A549 (cell line): ENCODE measurements around the gene CRK. TPM values are rescaled to one million over a fixed set of nuclear protein-coding genes. Genes with fewer than 3 reads are reported as not detected.

Experiments used
- ATAC-seq, 2 experiments: fragments of 200-7000 bp in 1 of 2; fragments of >200 bp in 1 of 2; cut with Nextera tagmentation in 1 of 2; cut with Tn5 transposase in 1 of 2; 3 replicates each; pipeline versions ENCODE4 v1.8.0 to v1.9.1; 2018 to 2020; ENCODE audit warnings: mild to moderate bottlenecking in 1 of 2, moderate library complexity in 1 of 2
- CTCF ChIA-PET: fragments of 300-600 bp; sonication (Branson Sonifier 250); formaldehyde crosslinking; extraction: SDS; loops from one replicate; lab custom pipeline; 2021; ENCODE audit warnings: antibody characterized with exemption, inconsistent platforms; lab: Yijun Ruan, JAX
- POLR2A ChIA-PET: fragments of 350-600 bp; formaldehyde crosslinking; extraction: SDS; loops from one replicate; lab custom pipeline; 2021; ENCODE audit warnings: antibody characterized with exemption, inconsistent platforms; lab: Yijun Ruan, JAX
- DNase-seq, 2 experiments: peaks; one replicate each; pipeline versions ENCODE4 v3.0.0 to v3.0.0-alpha.2; 2011 to 2016; ENCODE audit warnings: low read depth in 1 of 2, low spot score in 1 of 2
- FAIRE-seq: peaks from 2 replicates; lab custom pipeline; 2011; peaks lifted over from hg19 to GRCh38; lab: Jason Lieb, UNC
- H3K27ac ChIP-seq, 2 experiments: fragments of >200 bp; sonication (Bioruptor Twin); formaldehyde crosslinking; 3 replicates each; pipeline ENCODE4 v1.5.1; 2016 to 2017
- H3K4me1 ChIP-seq: fragments of >200 bp; sonication (Bioruptor Twin); formaldehyde crosslinking; 3 replicates; pipeline ENCODE4 v1.6.1; 2016
- H3K4me2 ChIP-seq: fragments of >200 bp; sonication (Bioruptor Twin); formaldehyde crosslinking; 3 replicates; pipeline ENCODE4 v1.6.1; 2016
- H3K4me3 ChIP-seq: fragments of >200 bp; sonication (Bioruptor Twin); formaldehyde crosslinking; 3 replicates; pipeline ENCODE4 v1.5.1; 2016
- H3K9me3 ChIP-seq: fragments of >200 bp; sonication (Bioruptor Twin); formaldehyde crosslinking; 3 replicates; pipeline ENCODE4 v1.6.1; 2016
- CBX8 ChIP-seq: fragments of 200-600 bp; sonication (generic); IDR thresholded peaks from 2 replicates; pipeline ENCODE4 v1.6.1; 2016
- CEBPB ChIP-seq, 2 experiments: fragments of >200 bp in 1 of 2; sonication (Bioruptor Twin) in 1 of 2; formaldehyde crosslinking in 1 of 2; IDR thresholded peaks; 2 replicates each; pipeline ENCODE4 v1.6.1; 2012 to 2016
- E2F6 ChIP-seq: IDR thresholded peaks from 2 replicates; pipeline ENCODE4 v1.6.1; 2012; ENCODE audit warnings: low read depth, borderline replicate concordance
- EHF ChIP-seq: fragments of 250-450 bp; sonication (Bioruptor Pico); IDR thresholded peaks from 2 replicates; pipeline ENCODE4 v1.5.0; 2020; ENCODE audit warnings: mild to moderate bottlenecking
- EP300 ChIP-seq, 2 experiments: fragments of >200 bp; sonication (Bioruptor Twin); formaldehyde crosslinking; IDR thresholded peaks; 2 replicates in 1 of 2; 3 replicates in 1 of 2; pipeline ENCODE4 v1.6.1; 2016 to 2017
- ESRRA ChIP-seq: fragments of 150-350 bp; IDR thresholded peaks from 2 replicates; pipeline ENCODE4 v1.6.1; 2014; ENCODE audit warnings: mild to moderate bottlenecking, low read length, borderline replicate concordance
- FOXS1 ChIP-seq: fragments of 250-450 bp; sonication (Bioruptor Pico); IDR thresholded peaks from 2 replicates; pipeline ENCODE4 v1.5.0; 2020; ENCODE audit warnings: mild to moderate bottlenecking, moderate library complexity
- GATA3 ChIP-seq: IDR thresholded peaks from 2 replicates; pipeline ENCODE4 v1.6.1; 2012; ENCODE audit warnings: borderline replicate concordance
- HDAC2 ChIP-seq: fragments of 200-600 bp; sonication (generic); IDR thresholded peaks from 2 replicates; pipeline ENCODE4 v1.6.1; 2016
- HES2 ChIP-seq: fragments of >200 bp; sonication (Bioruptor Twin); formaldehyde crosslinking; IDR thresholded peaks from 2 replicates; pipeline ENCODE4 v1.6.1; 2016
- HOXB13 ChIP-seq: fragments of 250-450 bp; sonication (Bioruptor Pico); IDR thresholded peaks from 2 replicates; pipeline ENCODE4 v1.5.0; 2020; ENCODE audit warnings: low read depth, mild to moderate bottlenecking, moderate library complexity
- HOXB5 ChIP-seq: fragments of 250-450 bp; sonication (Bioruptor Pico); IDR thresholded peaks from 2 replicates; pipeline ENCODE4 v1.5.0; 2020; ENCODE audit warnings: mild to moderate bottlenecking, moderate library complexity
- JUN ChIP-seq, 2 experiments: fragments of >200 bp; sonication (Bioruptor Twin); formaldehyde crosslinking; IDR thresholded peaks; 2 replicates in 1 of 2; 3 replicates in 1 of 2; pipeline ENCODE4 v1.6.1; 2016 to 2017
- JUNB ChIP-seq: fragments of >200 bp; sonication (Bioruptor Twin); formaldehyde crosslinking; IDR thresholded peaks from 2 replicates; pipeline ENCODE4 v1.6.1; 2016
- KDM1A ChIP-seq: fragments of 200-600 bp; sonication (generic); IDR thresholded peaks from 2 replicates; pipeline ENCODE4 v1.6.1; 2016; ENCODE audit warnings: low read depth, mild to moderate bottlenecking
- MAFK ChIP-seq: fragments of 450-650 bp; IDR thresholded peaks from 2 replicates; pipeline ENCODE4 v1.6.1; 2014; ENCODE audit not compliant: partially characterized antibody
- MAZ ChIP-seq: fragments of 150-350 bp; IDR thresholded peaks from 2 replicates; pipeline ENCODE4 v1.6.1; 2014; ENCODE audit warnings: antibody characterized with exemption, low read depth, low read length, borderline replicate concordance
- MYC ChIP-seq: IDR thresholded peaks from 2 replicates; pipeline ENCODE4 v1.6.1; 2012; ENCODE audit warnings: mild to moderate bottlenecking, inconsistent platforms, low read length, improper control_type of control experiment, borderline replicate concordance
- NR3C1 ChIP-seq: fragments of >200 bp; sonication (Bioruptor Twin); formaldehyde crosslinking; IDR thresholded peaks from 3 replicates; pipeline ENCODE4 v1.6.1; 2017
- PHF8 ChIP-seq: fragments of 200-600 bp; sonication (generic); IDR thresholded peaks from 2 replicates; pipeline ENCODE4 v1.6.1; 2016; ENCODE audit warnings: low read depth, mild to moderate bottlenecking, antibody characterized with exemption, moderate library complexity, borderline replicate concordance
- POLR2A ChIP-seq: IDR thresholded peaks from 2 replicates; pipeline ENCODE4 v1.6.1; 2012; ENCODE audit warnings: mild to moderate bottlenecking, low read length
- RAD21 ChIP-seq, 2 experiments: fragments of >200 bp in 1 of 2; sonication (Bioruptor Twin) in 1 of 2; formaldehyde crosslinking in 1 of 2; IDR thresholded peaks in 1 of 2; conservative IDR thresholded peaks in 1 of 2; 2 replicates in 1 of 2; 3 replicates in 1 of 2; pipeline ENCODE4 v1.6.1; 2012 to 2018; ENCODE audit warnings: inconsistent platforms in 1 of 2
- SREBF2 ChIP-seq: fragments of 450-650 bp; IDR thresholded peaks from 2 replicates; pipeline ENCODE4 v1.6.1; 2014; ENCODE audit warnings: mild to moderate bottlenecking, moderate library complexity
- TP53 ChIP-seq: fragments of 250-450 bp; sonication (Bioruptor Pico); IDR thresholded peaks from 2 replicates; pipeline ENCODE4 v1.5.0; 2021; ENCODE audit warnings: mild to moderate bottlenecking, moderate library complexity
- USF2 ChIP-seq: fragments of 450-650 bp; IDR thresholded peaks from 2 replicates; pipeline ENCODE4 v1.6.1; 2014; ENCODE audit warnings: antibody characterized with exemption
- ZNF302 ChIP-seq: fragments of 250-450 bp; sonication (Bioruptor Pico); IDR thresholded peaks from 2 replicates; pipeline ENCODE4 v1.9.0; 2021; ENCODE audit warnings: inconsistent platforms, mild to moderate bottlenecking, moderate library complexity
- WGBS: methylation state at CpG from one replicate; pipeline ENCODE4 v1.1.6; 2017; ENCODE audit errors: missing lambda C conversion rate; 5-methylcytosine and 5-hydroxymethylcytosine counted together
- polyA minus RNA-seq: library from RNA; depleted of rRNA, polyadenylated mRNA; stranded (reverse); fragments of >200 nt; gene quantifications from 2 replicates; pipeline ENCODE4 v1.2.3, GENCODE V29; 2011; rRNA and poly(A)+ RNA removed
- polyA plus RNA-seq, 4 experiments: library from polyadenylated mRNA; depleted of rRNA in 3 of 4; stranded (reverse); fragments of >200 nt; fragmentation: RNase III in 1 of 4; extraction: RNeasy Plus Mini Kit Qiagen cat#74134 plus additional on column Dnase treatment in 1 of 4; gene quantifications; 2 replicates in 3 of 4; 3 replicates in 1 of 4; pipeline ENCODE4 v1.2.3, GENCODE V29; 2011 to 2017
- TF ChIP-seq, protein P1 (sequence below): fragments of >200 bp; sonication (Bioruptor Twin); formaldehyde crosslinking; IDR thresholded peaks from 3 replicates; pipeline ENCODE4 v1.5.1; 2016
- TF ChIP-seq, protein P2 (sequence below): fragments of 200-600 bp; sonication (generic); IDR thresholded peaks from 2 replicates; pipeline ENCODE4 v1.6.1; 2016; ENCODE audit warnings: antibody characterized with exemption, mild to moderate bottlenecking, moderate library complexity
- TF ChIP-seq, protein P3 (sequence below): fragments of >200 bp; sonication (Bioruptor Twin); formaldehyde crosslinking; IDR thresholded peaks from 3 replicates; pipeline ENCODE4 v1.6.1; 2016
- TF ChIP-seq, protein P4 (sequence below): fragments of 150-350 bp; IDR thresholded peaks from 2 replicates; pipeline ENCODE4 v1.6.1; 2014; ENCODE audit warnings: low read depth, mild to moderate bottlenecking, low read length

Gene CRK
- polyA plus RNA-seq (2011; rRNA removed) (117 and 124 TPM in 2 replicates), polyA plus RNA-seq (2017; fragmentation: RNase III; extraction: RNeasy Plus Mini Kit Qiagen cat#74134 plus additional on column Dnase treatment) (73.1 to 76.5 TPM (median 75.1 TPM) in 3 replicates), polyA minus RNA-seq (59.6 and 77.1 TPM in 2 replicates)
- 53.5 and 59.6 TPM in 2 replicates for polyA plus RNA-seq (2012; cell fraction: cytosol; rRNA removed)
- 16.5 and 24.4 TPM in 2 replicates for polyA plus RNA-seq (2012; cell fraction: nucleus; rRNA removed)

GRCh38 chr17:1455797-1456599, at the start of gene CRK:
Gene CRK, minus strand, starts transcription at chr17:1456232. Its CDS starts 115 bp downstream, at chr17:1456117.
- Histone ChIP-seq H3K4me1 (peaks cover 33% of the 10 kb centered on the region), H3K9me3 (no peaks in the 10 kb centered on the region), H3K27ac (peak within 1 kb of the TSS; percentile 95), H3K4me2 (peak within 1 kb of the TSS; percentile 92), H3K4me3 (peak within 1 kb of the TSS; percentile 98)
- FAIRE-seq (no peak), ATAC-seq (peak; percentile 87), DNase-seq (peak; percentile 96 to 97)
- ChIA-PET CTCF (interaction anchor here (0.6 to 7.2 kb wide), 5 partner anchors 60 to 174 kb away, joined by 3 to 31 read pairs (median 3); no protein-coding TSS in a partner anchor), POLR2A (interaction anchor here (0.9 to 2.0 kb wide), 6 partner anchors 29 to 174 kb away, joined by 3 to 6 read pairs (median 6); partner anchors contain the start of genes INPP5K and YWHAE)
- 2% methylated on average over 39 of the region's 93 CpGs for whole genome bisulfite sequencing
- TF ChIP-seq HOXB5 (CRISPR knock-in tag) (peak; percentile 43; the same call in 1 of the 2 replicates), FOXS1 (CRISPR knock-in tag) (no peak), CEBPB (IDR thresholded peaks at IDR 0.05) (no peak), CBX8 (no peak), RAD21 (conservative IDR thresholded peaks at IDR 0.05 in 1 of 2, IDR thresholded peaks at IDR 0.05 in 1 of 2) (peak in 1 of 2 experiments; percentile 19; a peak in 1 of 5 replicates), HDAC2 (no peak), HOXB13 (CRISPR knock-in tag) (no peak), PHF8 (peak; percentile 88), KDM1A (no peak), E2F6 (no peak), MAZ (no peak), TP53 (CRISPR knock-in tag) (no peak; the same call in 1 of the 2 replicates), POLR2A (peak; percentile 63), ZNF302 (CRISPR knock-in tag) (no peak), EHF (no peak), HES2 (no peak), SREBF2 (no peak), JUNB (no peak), MYC (peak; percentile 38; the same call in 1 of the 2 replicates), USF2 (no peak), EP300 (IDR thresholded peaks at IDR 0.05) (no peak), JUN (IDR thresholded peaks at IDR 0.05) (peak; percentile 93 to 98), GATA3 (no peak), MAFK (no peak), NR3C1 (no peak), ESRRA (no peak)
- TF ChIP-seq, protein P1, sequence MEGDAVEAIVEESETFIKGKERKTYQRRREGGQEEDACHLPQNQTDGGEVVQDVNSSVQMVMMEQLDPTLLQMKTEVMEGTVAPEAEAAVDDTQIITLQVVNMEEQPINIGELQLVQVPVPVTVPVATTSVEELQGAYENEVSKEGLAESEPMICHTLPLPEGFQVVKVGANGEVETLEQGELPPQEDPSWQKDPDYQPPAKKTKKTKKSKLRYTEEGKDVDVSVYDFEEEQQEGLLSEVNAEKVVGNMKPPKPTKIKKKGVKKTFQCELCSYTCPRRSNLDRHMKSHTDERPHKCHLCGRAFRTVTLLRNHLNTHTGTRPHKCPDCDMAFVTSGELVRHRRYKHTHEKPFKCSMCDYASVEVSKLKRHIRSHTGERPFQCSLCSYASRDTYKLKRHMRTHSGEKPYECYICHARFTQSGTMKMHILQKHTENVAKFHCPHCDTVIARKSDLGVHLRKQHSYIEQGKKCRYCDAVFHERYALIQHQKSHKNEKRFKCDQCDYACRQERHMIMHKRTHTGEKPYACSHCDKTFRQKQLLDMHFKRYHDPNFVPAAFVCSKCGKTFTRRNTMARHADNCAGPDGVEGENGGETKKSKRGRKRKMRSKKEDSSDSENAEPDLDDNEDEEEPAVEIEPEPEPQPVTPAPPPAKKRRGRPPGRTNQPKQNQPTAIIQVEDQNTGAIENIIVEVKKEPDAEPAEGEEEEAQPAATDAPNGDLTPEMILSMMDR: no peak
- TF ChIP-seq, protein P2, sequence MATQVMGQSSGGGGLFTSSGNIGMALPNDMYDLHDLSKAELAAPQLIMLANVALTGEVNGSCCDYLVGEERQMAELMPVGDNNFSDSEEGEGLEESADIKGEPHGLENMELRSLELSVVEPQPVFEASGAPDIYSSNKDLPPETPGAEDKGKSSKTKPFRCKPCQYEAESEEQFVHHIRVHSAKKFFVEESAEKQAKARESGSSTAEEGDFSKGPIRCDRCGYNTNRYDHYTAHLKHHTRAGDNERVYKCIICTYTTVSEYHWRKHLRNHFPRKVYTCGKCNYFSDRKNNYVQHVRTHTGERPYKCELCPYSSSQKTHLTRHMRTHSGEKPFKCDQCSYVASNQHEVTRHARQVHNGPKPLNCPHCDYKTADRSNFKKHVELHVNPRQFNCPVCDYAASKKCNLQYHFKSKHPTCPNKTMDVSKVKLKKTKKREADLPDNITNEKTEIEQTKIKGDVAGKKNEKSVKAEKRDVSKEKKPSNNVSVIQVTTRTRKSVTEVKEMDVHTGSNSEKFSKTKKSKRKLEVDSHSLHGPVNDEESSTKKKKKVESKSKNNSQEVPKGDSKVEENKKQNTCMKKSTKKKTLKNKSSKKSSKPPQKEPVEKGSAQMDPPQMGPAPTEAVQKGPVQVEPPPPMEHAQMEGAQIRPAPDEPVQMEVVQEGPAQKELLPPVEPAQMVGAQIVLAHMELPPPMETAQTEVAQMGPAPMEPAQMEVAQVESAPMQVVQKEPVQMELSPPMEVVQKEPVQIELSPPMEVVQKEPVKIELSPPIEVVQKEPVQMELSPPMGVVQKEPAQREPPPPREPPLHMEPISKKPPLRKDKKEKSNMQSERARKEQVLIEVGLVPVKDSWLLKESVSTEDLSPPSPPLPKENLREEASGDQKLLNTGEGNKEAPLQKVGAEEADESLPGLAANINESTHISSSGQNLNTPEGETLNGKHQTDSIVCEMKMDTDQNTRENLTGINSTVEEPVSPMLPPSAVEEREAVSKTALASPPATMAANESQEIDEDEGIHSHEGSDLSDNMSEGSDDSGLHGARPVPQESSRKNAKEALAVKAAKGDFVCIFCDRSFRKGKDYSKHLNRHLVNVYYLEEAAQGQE: no peak
- TF ChIP-seq, protein P3, sequence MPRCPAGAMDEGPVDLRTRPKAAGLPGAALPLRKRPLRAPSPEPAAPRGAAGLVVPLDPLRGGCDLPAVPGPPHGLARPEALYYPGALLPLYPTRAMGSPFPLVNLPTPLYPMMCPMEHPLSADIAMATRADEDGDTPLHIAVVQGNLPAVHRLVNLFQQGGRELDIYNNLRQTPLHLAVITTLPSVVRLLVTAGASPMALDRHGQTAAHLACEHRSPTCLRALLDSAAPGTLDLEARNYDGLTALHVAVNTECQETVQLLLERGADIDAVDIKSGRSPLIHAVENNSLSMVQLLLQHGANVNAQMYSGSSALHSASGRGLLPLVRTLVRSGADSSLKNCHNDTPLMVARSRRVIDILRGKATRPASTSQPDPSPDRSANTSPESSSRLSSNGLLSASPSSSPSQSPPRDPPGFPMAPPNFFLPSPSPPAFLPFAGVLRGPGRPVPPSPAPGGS: peak; percentile 97
- TF ChIP-seq, protein P4, sequence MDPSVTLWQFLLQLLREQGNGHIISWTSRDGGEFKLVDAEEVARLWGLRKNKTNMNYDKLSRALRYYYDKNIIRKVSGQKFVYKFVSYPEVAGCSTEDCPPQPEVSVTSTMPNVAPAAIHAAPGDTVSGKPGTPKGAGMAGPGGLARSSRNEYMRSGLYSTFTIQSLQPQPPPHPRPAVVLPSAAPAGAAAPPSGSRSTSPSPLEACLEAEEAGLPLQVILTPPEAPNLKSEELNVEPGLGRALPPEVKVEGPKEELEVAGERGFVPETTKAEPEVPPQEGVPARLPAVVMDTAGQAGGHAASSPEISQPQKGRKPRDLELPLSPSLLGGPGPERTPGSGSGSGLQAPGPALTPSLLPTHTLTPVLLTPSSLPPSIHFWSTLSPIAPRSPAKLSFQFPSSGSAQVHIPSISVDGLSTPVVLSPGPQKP: no peak
